Cardiac muscle cell (in vitro differentiated cells and primary cell): ENCODE data around the gene SQSTM1. TPM values are rescaled to one million over a fixed set of nuclear protein-coding genes. Genes with fewer than 3 reads are reported as not detected.

Experiments
- DNase-seq, 2 donors: peaks; one replicate each; pipeline versions ENCODE4 v3.0.0 to v3.0.0-alpha.2; 2010 to 2017; ENCODE audit warnings: low read depth in 1 of 2, low spot score in 1 of 2
- H3K27ac ChIP-seq: fragments of 200-600 bp; sonication (generic); 2 replicates; pipeline ENCODE4 v1.5.1; 2016
- H3K27me3 ChIP-seq: fragments of 200-600 bp; sonication (generic); 2 replicates; pipeline ENCODE4 v1.6.0; 2016; ENCODE audit warnings: control low read depth
- H3K36me3 ChIP-seq: fragments of 200-600 bp; sonication (generic); 2 replicates; pipeline ENCODE4 v1.5.1; 2016; ENCODE audit warnings: control low read depth
- H3K4me1 ChIP-seq: fragments of 200-600 bp; sonication (generic); 2 replicates; pipeline ENCODE4 v1.8.1; 2017; ENCODE audit warnings: low read depth, mild to moderate bottlenecking, mixed run types
- H3K4me3 ChIP-seq: fragments of 200-600 bp; sonication (generic); 2 replicates; pipeline ENCODE4 v1.5.1; 2016; ENCODE audit warnings: mild to moderate bottlenecking
- H3K9me3 ChIP-seq: fragments of 200-600 bp; sonication (generic); 2 replicates; pipeline ENCODE4 v1.5.1; 2017; ENCODE audit warnings: low read depth, mild to moderate bottlenecking, control low read depth
- CTCF ChIP-seq: IDR thresholded peaks from 2 replicates; pipeline ENCODE4 v1.5.1; 2012; ENCODE audit warnings: low read depth, mild to moderate bottlenecking, low read length
- polyA plus RNA-seq: library from polyadenylated mRNA; unstranded; fragments of >200 nt; fragmentation: Nextera tagmentation; extraction: Ambion mirVana; gene quantifications from 2 replicates; pipeline ENCODE4 v1.2.1, GENCODE V29; 2016
- total RNA-seq: library from RNA; depleted of rRNA; stranded (reverse); fragments of >200 nt; gene quantifications from 2 replicates; pipeline ENCODE4 v1.2.3, GENCODE V29; 2016

Gene SQSTM1
- total and polyA plus RNA-seq, 2 experiments from 2014 or later: 110 to 144 TPM

GRCh38 chr5:179878222-179879002 lies 57.7 kb downstream of the SQSTM1 start:
- H3K36me3 ChIP-seq: peaks cover 23% of the 10 kb centered on the region
- no peaks in the 10 kb centered on the region for H3K9me3 ChIP-seq
- no peaks in the 10 kb centered on the region for H3K4me1 ChIP-seq
- H3K27me3 ChIP-seq: no peaks in the 10 kb centered on the region
- DNase-seq: no peak
- H3K27ac ChIP-seq: no peak overlapping the region
- no peak for TF ChIP-seq CTCF
- H3K4me3 ChIP-seq: no peak overlapping the region

GRCh38 chr5:179879003-179879689 lies 58.4 kb downstream of the SQSTM1 start:
- no peak overlapping the region for H3K4me3 ChIP-seq
- no peaks in the 10 kb centered on the region for H3K27me3 ChIP-seq
- TF ChIP-seq CTCF: no peak
- no peaks in the 10 kb centered on the region for H3K9me3 ChIP-seq
- no peak for DNase-seq
- H3K36me3 ChIP-seq: peaks cover 18% of the 10 kb centered on the region
- H3K27ac ChIP-seq: no peak overlapping the region
- no peaks in the 10 kb centered on the region for H3K4me1 ChIP-seq

GRCh38 chr5:179879690-179880010 lies 58.9 kb downstream of the SQSTM1 start:
- H3K27ac ChIP-seq: no peak overlapping the region
- H3K9me3 ChIP-seq: no peaks in the 10 kb centered on the region
- H3K36me3 ChIP-seq: peaks cover 13% of the 10 kb centered on the region
- H3K4me1 ChIP-seq: no peaks in the 10 kb centered on the region
- DNase-seq: no peak
- TF ChIP-seq CTCF: no peak
- no peaks in the 10 kb centered on the region for H3K27me3 ChIP-seq
- H3K4me3 ChIP-seq: no peak overlapping the region

- no peak overlapping the region for H3K4me3 ChIP-seq
- H3K36me3 ChIP-seq: peaks cover 8% of the 10 kb centered on the region
- DNase-seq: no peak
- TF ChIP-seq CTCF: no peak
- H3K4me1 ChIP-seq: no peaks in the 10 kb centered on the region
- no peaks in the 10 kb centered on the region for H3K9me3 ChIP-seq
- H3K27me3 ChIP-seq: no peaks in the 10 kb centered on the region
- no peak overlapping the region for H3K27ac ChIP-seq
Observed at GRCh38 chr5:179880066-179880650, 59.5 kb downstream of the SQSTM1 start.

GRCh38 chr5:179880848-179881590 lies 60.3 kb downstream of the SQSTM1 start:
- TF ChIP-seq CTCF: no peak
- Histone ChIP-seq H3K36me3 (peaks cover 5% of the 10 kb centered on the region), H3K27me3 (no peaks in the 10 kb centered on the region), H3K27ac (no peak overlapping the region), H3K4me3 (no peak overlapping the region), H3K4me1 (no peaks in the 10 kb centered on the region), H3K9me3 (no peaks in the 10 kb centered on the region)
- DNase-seq: no peak
